ENCODE measurements around the gene ADGRV1. TPM values are rescaled to one million over a fixed set of nuclear protein-coding genes. Genes with fewer than 3 reads are reported as not detected.

The ADGRV1 gene
- total RNA-seq, 8 experiments from 2014 or later, result 0.87 to 92.4 (median 44.9) TPM

DNA sequence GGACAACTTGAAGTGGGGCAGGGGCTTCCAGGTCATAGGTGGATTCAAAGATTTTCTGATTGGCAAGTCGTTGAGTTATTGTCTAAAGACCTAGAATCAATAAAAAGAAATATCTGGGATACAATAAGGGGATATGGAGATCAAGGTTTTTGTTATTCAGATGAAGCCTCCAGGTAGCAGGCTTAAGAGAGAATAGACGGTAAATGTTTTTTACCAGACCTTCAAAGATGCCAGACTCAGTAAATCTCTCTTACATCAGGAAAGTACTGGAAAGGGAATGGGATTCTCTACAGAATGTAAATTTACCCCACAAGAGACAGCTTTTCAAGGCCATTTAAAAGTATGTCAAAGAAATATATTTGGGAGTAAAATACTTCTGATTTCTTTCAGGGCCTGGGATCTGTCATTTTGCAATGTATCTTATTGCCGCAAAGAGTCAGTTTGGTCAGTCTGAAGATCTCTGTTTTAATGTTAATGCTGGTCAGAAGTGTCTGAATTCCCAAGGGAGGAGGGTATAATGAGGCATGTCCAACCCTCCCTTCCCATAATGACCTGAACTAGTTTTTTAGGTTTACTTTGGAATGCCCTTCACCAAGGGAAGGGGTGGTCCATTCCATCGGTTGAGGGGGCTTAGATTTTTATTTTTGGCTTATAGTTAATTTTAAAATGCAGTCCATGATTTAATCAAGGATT, 15.6 kb upstream of the ADGRV1 start:
- peaks cover 9 to 17% of the 10 kb centered on the region in 2 donors for H3K4me1 ChIP-seq (replicated peaks in 1 of 2)
- WGBS, 10 experiments, result 29 to 100% (median 61%) methylated on average over 1 to 4 of the region's 4 CpGs
- H3K27ac ChIP-seq, result no peak overlapping the region
- no peak overlapping the region for H3K4me3 ChIP-seq
- ATAC-seq (replicated peaks in 6 of 8), result no peak
- in situ Hi-C loops (cut with MboI; ENCODE audit: low pct_unique_long_range_greater_than_20kb in 2 of 9, low sequenced_read_pairs in 9 of 9, unreplicated experiment in 9 of 9), result no loop called here

GRCh38 chr5:90545511-90545910, 13.1 kb upstream of the ADGRV1 start:
- in situ Hi-C loops (cut with MboI; ENCODE audit: low pct_unique_long_range_greater_than_20kb in 2 of 9, low sequenced_read_pairs in 9 of 9, unreplicated experiment in 9 of 9), result no loop called here
- 5 to 100% (median 65%) methylated on average over 1 to 2 of the region's 2 CpGs; no CpG with 5 or more reads in 2 of the 10 experiments for WGBS, 10 experiments
- H3K27ac ChIP-seq, result no peak overlapping the region
- no peak for ATAC-seq (replicated peaks in 6 of 8)
- H3K4me1 ChIP-seq (replicated peaks in 1 of 2), result peaks cover 14 to 27% of the 10 kb centered on the region in 2 donors
- no peak overlapping the region for H3K4me3 ChIP-seq

DNA sequence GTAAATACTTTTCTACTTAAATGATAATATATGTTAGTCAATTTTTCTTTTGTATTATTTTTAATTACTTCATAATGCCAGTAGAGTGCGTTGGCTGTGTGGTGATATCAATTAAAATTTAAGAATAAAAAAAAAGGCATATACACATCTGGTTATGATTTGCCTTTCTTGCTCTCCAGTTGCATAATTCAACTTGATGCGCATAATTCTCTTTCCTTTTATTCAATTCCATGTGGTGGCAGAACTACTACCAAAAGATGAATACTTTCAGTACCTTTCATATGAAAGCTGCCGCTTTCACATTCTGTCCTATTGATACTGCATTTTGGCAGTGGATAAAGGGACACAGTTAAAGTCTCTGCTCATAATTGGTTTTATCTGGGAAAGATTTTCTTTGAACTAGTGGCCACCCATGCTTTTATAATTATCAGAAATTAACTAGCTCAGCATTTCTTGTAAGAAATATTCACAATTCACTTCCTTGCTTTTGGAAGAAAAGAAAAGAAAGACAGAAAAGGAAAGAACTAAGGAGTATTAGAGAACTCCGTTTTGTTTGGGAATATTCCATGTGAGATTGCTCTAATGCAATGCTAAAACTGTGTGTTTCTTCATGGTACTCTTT, 12.3 kb upstream of the ADGRV1 start:
- Histone ChIP-seq H3K4me1 (replicated peaks in 1 of 2) (peaks cover 14 to 27% of the 10 kb centered on the region in 2 donors), H3K4me3 (no peak overlapping the region), H3K27ac (no peak overlapping the region)
- peak in 3 of 8 experiments; percentile 46 to 71 (median 67) for ATAC-seq (replicated peaks in 6 of 8)
- WGBS, 10 experiments, result 0 to 96% (median 83%) methylated on average over 1 to 4 of the region's 4 CpGs
- in situ Hi-C loops (cut with MboI; ENCODE audit: low pct_unique_long_range_greater_than_20kb in 2 of 9, low sequenced_read_pairs in 9 of 9, unreplicated experiment in 9 of 9), result no loop called here

DNA sequence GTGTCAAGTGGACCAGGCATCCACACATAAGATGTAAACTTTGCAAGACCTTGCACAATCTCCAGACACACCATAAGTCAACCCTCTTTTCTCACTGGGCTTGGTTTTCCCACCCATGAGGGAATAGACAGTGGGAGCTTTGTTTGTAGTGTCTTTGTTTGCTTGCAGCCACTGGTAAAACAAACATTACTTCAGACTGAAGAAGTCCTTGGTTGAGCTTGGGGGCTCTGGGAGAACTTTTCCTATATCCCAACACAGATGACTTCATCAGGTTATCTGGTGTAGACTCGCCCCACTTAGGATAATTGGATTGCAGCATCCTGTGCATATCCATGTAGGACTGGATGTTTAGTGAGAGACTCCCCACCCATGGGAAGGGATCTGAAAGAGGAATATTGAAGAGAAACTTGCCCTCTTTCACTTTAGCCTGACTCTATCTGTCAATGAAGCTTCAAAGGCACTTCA, 11.5 kb upstream of the ADGRV1 start:
- WGBS, 10 experiments, result 0 to 80% (median 80%) methylated on average over 1 of the region's 1 CpG; no CpG with 5 or more reads in 7 of the 10 experiments
- Histone ChIP-seq H3K4me3 (no peak overlapping the region), H3K27ac (no peak overlapping the region), H3K4me1 (replicated peaks in 1 of 2) (peaks cover 14 to 27% of the 10 kb centered on the region in 2 donors)
- ATAC-seq (replicated peaks in 6 of 8), result peak; percentile 50 to 86 (median 78)
- in situ Hi-C loops (cut with MboI; ENCODE audit: low pct_unique_long_range_greater_than_20kb in 2 of 9, low sequenced_read_pairs in 9 of 9, unreplicated experiment in 9 of 9), result no loop called here

DNA sequence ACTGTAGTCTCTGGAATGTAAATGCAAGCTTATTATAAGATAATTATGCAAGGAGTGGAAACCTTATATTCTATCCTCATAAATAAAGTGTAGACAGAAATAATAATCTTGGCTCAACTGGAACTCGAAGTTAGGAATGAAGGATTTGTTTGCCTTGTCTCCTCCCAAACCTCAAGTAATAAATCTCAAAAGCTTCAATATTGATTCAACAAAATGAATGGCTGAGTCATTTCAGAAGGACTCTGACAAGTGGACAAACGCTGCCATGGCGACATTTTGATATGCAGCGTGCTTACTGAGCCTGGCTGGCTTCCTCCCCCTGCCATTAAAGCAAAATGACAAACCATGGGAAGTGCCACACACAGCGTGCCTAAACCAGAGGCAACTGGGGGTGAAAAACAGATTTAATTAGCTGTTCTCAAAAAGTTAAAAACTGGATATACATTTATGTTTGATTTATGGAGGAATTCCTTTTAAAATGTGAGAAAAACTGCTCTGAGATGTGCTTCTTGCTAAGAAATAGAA, 10.5 kb upstream of the ADGRV1 start:
- 0 to 20% (median 5%) methylated on average over 1 to 5 of the region's 5 CpGs for WGBS, 10 experiments
- Histone ChIP-seq H3K4me3 (no peak overlapping the region), H3K27ac (peak overlapping the region in 1 of 2 donors; percentile 39), H3K4me1 (replicated peaks in 1 of 2) (peaks cover 14 to 27% of the 10 kb centered on the region in 2 donors)
- ATAC-seq (replicated peaks in 6 of 8), result peak; percentile 35 to 98 (median 88)
- in situ Hi-C loops (cut with MboI; ENCODE audit: low pct_unique_long_range_greater_than_20kb in 2 of 9, low sequenced_read_pairs in 9 of 9, unreplicated experiment in 9 of 9), result no loop called here

DNA sequence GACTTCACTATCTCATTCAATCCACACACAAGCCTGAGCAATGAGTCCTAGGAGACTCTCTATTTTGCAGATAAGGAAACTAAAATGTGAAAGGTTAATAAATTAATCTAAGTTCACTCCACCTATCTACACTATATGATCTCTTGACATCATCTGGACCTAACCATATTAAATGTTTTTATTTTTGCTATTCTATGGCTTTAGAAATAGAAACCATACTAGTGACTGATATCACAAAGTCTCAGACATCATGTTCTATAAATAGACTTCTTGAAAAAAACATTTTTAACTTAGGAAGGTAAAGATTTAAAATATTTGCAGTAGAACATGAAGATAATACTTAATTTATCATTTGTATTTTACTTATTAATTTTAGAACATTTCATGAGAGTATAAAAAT, 9.4 kb upstream of the ADGRV1 start:
- Histone ChIP-seq H3K4me1 (replicated peaks in 1 of 2) (peaks cover 14 to 27% of the 10 kb centered on the region in 2 donors), H3K4me3 (no peak overlapping the region), H3K27ac (no peak overlapping the region)
- no peak for ATAC-seq (replicated peaks in 6 of 8)
- in situ Hi-C loops (cut with MboI; ENCODE audit: low pct_unique_long_range_greater_than_20kb in 2 of 9, low sequenced_read_pairs in 9 of 9, unreplicated experiment in 9 of 9), result no loop called here

GRCh38 chr5:90549729-90550275, 8.8 kb upstream of the ADGRV1 start:
- Histone ChIP-seq H3K4me1 (replicated peaks in 1 of 2) (peaks cover 14 to 27% of the 10 kb centered on the region in 2 donors), H3K4me3 (no peak overlapping the region), H3K27ac (no peak overlapping the region)
- 29 to 100% (median 96%) methylated on average over 1 to 2 of the region's 2 CpGs for WGBS, 10 experiments
- no peak for ATAC-seq (replicated peaks in 6 of 8)
- in situ Hi-C loops (cut with MboI; ENCODE audit: low pct_unique_long_range_greater_than_20kb in 2 of 9, low sequenced_read_pairs in 9 of 9, unreplicated experiment in 9 of 9), result no loop called here

- in situ Hi-C loops (cut with MboI; ENCODE audit: low pct_unique_long_range_greater_than_20kb in 2 of 9, low sequenced_read_pairs in 9 of 9, unreplicated experiment in 9 of 9), result no loop called here
- ATAC-seq (replicated peaks in 6 of 8), result no peak
- WGBS, 10 experiments, result 69 to 100% (median 87%) methylated on average over 1 to 3 of the region's 3 CpGs; no CpG with 5 or more reads in 2 of the 10 experiments
Measured at GRCh38 chr5:90550963-90551362, 7.6 kb upstream of the ADGRV1 start.

DNA sequence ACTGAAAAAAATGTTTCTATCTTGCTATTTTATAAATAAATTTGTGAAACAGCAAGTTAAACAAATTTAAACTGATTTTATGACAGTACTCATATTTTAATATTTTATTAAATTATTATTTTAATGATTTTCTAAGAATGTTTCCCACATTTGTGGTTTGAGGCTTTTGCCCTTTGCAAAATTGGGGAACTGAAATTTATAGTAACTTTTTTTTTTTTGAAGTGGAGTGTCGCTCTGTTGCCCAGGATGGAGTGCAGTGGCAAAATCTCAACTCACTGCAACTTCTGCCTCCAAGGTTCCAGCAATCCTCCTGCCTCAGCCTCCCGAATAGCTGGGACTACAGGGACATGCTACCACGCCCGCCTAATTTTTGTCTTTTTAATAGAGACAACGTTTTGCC, 7.2 kb upstream of the ADGRV1 start:
- WGBS, 10 experiments, result 33 to 100% (median 94%) methylated on average over 1 to 5 of the region's 5 CpGs; no CpG with 5 or more reads in 1 of the 10 experiments
- in situ Hi-C loops (cut with MboI; ENCODE audit: low pct_unique_long_range_greater_than_20kb in 2 of 9, low sequenced_read_pairs in 9 of 9, unreplicated experiment in 9 of 9), result no loop called here
- H3K4me3 ChIP-seq, result no peak overlapping the region
- ATAC-seq (replicated peaks in 6 of 8), result no peak
- H3K27ac ChIP-seq, result no peak overlapping the region
- H3K4me1 ChIP-seq (replicated peaks in 1 of 2), result peaks cover 14 to 25% of the 10 kb centered on the region in 2 donors

More at GRCh38 chr5:90550963-90551362, 7.6 kb upstream of the ADGRV1 start:
- H3K4me3 ChIP-seq, result no peak overlapping the region
- no peak overlapping the region for H3K27ac ChIP-seq
- peaks cover 14 to 27% of the 10 kb centered on the region in 2 donors for H3K4me1 ChIP-seq (replicated peaks in 1 of 2)

- in situ Hi-C loops (cut with MboI; ENCODE audit: low pct_unique_long_range_greater_than_20kb in 2 of 9, low sequenced_read_pairs in 9 of 9, unreplicated experiment in 9 of 9), result no loop called here
- no peak overlapping the region for H3K4me3 ChIP-seq
Measured at GRCh38 chr5:90553711-90554110, 4.9 kb upstream of the ADGRV1 start.

GRCh38 chr5:90554358-90555006, 4.1 kb upstream of the ADGRV1 start:
- no peak for ATAC-seq (replicated peaks in 6 of 8)
- no peak overlapping the region for H3K4me3 ChIP-seq
- WGBS, 10 experiments, result 30 to 62% (median 51%) methylated on average over 1 to 4 of the region's 4 CpGs
- peaks cover 0 to 4% of the 10 kb centered on the region in 2 donors for H3K4me1 ChIP-seq (replicated peaks in 1 of 2)
- no peak overlapping the region for H3K27ac ChIP-seq
- in situ Hi-C loops (cut with MboI; ENCODE audit: low pct_unique_long_range_greater_than_20kb in 2 of 9, low sequenced_read_pairs in 9 of 9, unreplicated experiment in 9 of 9), result no loop called here

More at GRCh38 chr5:90553711-90554110, 4.9 kb upstream of the ADGRV1 start:
- peaks cover 3 to 4% of the 10 kb centered on the region in 2 donors for H3K4me1 ChIP-seq (replicated peaks in 1 of 2)
- no peak for ATAC-seq (replicated peaks in 6 of 8)
- H3K27ac ChIP-seq, result no peak overlapping the region

GRCh38 chr5:90555666-90556065, 2.9 kb upstream of the ADGRV1 start:
- in situ Hi-C loops (cut with MboI; ENCODE audit: low pct_unique_long_range_greater_than_20kb in 2 of 9, low sequenced_read_pairs in 9 of 9, unreplicated experiment in 9 of 9), result no loop called here
- Histone ChIP-seq H3K4me3 (no peak overlapping the region), H3K27ac (no peak overlapping the region), H3K4me1 (replicated peaks in 1 of 2) (peaks cover 0 to 4% of the 10 kb centered on the region in 2 donors)
- no peak for ATAC-seq (replicated peaks in 6 of 8)

DNA sequence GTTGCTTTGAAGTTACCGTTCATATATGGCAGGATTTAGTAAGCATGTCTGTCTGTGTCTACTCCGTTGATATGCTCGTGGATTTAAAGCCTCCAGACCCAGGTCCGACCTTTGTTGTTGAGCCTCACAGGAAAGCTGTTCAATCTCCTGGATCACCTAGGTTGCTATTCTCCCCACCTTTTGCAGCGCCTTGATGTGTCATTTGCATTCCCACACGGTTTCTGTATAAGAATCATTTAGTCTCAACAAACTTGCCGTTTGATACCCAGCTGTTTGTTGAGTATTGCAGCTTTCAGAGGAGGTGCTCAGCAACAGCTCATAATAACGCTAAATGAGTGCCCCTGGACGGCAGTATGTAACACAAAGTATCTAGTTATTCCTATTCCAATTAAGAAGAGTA, 1.2 kb upstream of the ADGRV1 start:
- peaks cover 11 to 16% of the 10 kb centered on the region in 2 donors for H3K4me1 ChIP-seq (replicated peaks in 1 of 2)
- H3K4me3 ChIP-seq, result peak overlapping the region in 3 of 5 donors; percentile 70 to 92 (median 77)
- 0 to 77% (median 30%) methylated on average over 2 to 9 of the region's 9 CpGs for WGBS, 10 experiments

More for the DNA sequence above, 1.2 kb upstream of the ADGRV1 start:
- ATAC-seq (replicated peaks in 6 of 8), result no peak
- H3K27ac ChIP-seq, result no peak overlapping the region
- in situ Hi-C loops (cut with MboI; ENCODE audit: low pct_unique_long_range_greater_than_20kb in 2 of 9, low sequenced_read_pairs in 9 of 9, unreplicated experiment in 9 of 9), result no loop called here
